Astrocyte (in vitro differentiated cells and primary cell): Measurements from ENCODE around the gene CYTIP. TPM values are rescaled to one million over a fixed set of nuclear protein-coding genes. Genes with fewer than 3 reads are reported as not detected.

ENCODE experiments used
- DNase-seq: peaks from one replicate; pipeline ENCODE4 v3.0.0-alpha.2; 2010; ENCODE audit warnings: low read depth
- FAIRE-seq: peaks from 2 replicates; lab custom pipeline; 2011; peaks lifted over from hg19 to GRCh38; lab: Jason Lieb, UNC
- H2AFZ ChIP-seq: 2 replicates; pipeline ENCODE4 v1.6.0; 2012; ENCODE audit warnings: low read depth, low read length, inconsistent platforms
- H3K27ac ChIP-seq: 2 replicates; pipeline ENCODE4 v1.5.1; 2011; ENCODE audit warnings: low read depth, low read length, inconsistent platforms
- H3K27me3 ChIP-seq: 2 replicates; pipeline ENCODE4 v1.6.0; 2011; ENCODE audit warnings: low read length, inconsistent platforms; ENCODE audit not compliant: insufficient read depth
- H3K36me3 ChIP-seq: 2 replicates; pipeline ENCODE4 v1.5.1; 2011; ENCODE audit warnings: low read length, inconsistent platforms; ENCODE audit not compliant: insufficient read depth
- H3K4me1 ChIP-seq: 2 replicates; pipeline ENCODE4 v1.5.1; 2011; ENCODE audit warnings: low read length, inconsistent platforms; ENCODE audit not compliant: insufficient read depth
- H3K4me2 ChIP-seq: 2 replicates; pipeline ENCODE4 v1.6.0; 2012; ENCODE audit warnings: low read length, inconsistent platforms
- H3K4me3 ChIP-seq: 2 replicates; pipeline ENCODE4 v1.5.1; 2011; ENCODE audit warnings: low read depth, mild to moderate bottlenecking, low read length, inconsistent platforms; ENCODE audit not compliant: insufficient read depth
- H3K79me2 ChIP-seq: 2 replicates; pipeline ENCODE4 v1.6.0; 2012; ENCODE audit warnings: mild to moderate bottlenecking, low read length, inconsistent platforms; ENCODE audit not compliant: insufficient read depth
- H3K9ac ChIP-seq: 2 replicates; pipeline ENCODE4 v1.6.0; 2012; ENCODE audit warnings: mild to moderate bottlenecking, low read length, inconsistent platforms
- H3K9me3 ChIP-seq: 2 replicates; pipeline ENCODE4 v1.5.1; 2012; ENCODE audit warnings: low read depth, mild to moderate bottlenecking, low read length, inconsistent platforms; ENCODE audit not compliant: insufficient read depth
- H4K20me1 ChIP-seq: 2 replicates; pipeline ENCODE4 v1.6.0; 2012; ENCODE audit warnings: low read length, inconsistent platforms; ENCODE audit not compliant: insufficient read depth
- H3K27ac Mint-ChIP-seq: one replicate; pipeline ENCODE4 v1.8.0; 2021; ENCODE audit warnings: mild to moderate bottlenecking, mixed read lengths; ENCODE audit not compliant: unreplicated experiment
- H3K27me3 Mint-ChIP-seq: one replicate; pipeline ENCODE4 v1.8.0; 2021; ENCODE audit warnings: low read depth, mixed read lengths; ENCODE audit not compliant: unreplicated experiment
- H3K36me3 Mint-ChIP-seq: one replicate; pipeline ENCODE4 v1.8.0; 2021; ENCODE audit warnings: low read depth, mixed read lengths; ENCODE audit not compliant: unreplicated experiment
- H3K4me1 Mint-ChIP-seq: one replicate; pipeline ENCODE4 v1.8.0; 2021; ENCODE audit warnings: low read depth, mixed read lengths; ENCODE audit not compliant: unreplicated experiment
- H3K4me3 Mint-ChIP-seq: one replicate; pipeline ENCODE4 v1.8.0; 2021; ENCODE audit warnings: mild to moderate bottlenecking, moderate library complexity, mixed read lengths; ENCODE audit not compliant: unreplicated experiment
- H3K9me3 Mint-ChIP-seq: one replicate; pipeline ENCODE4 v1.8.0; 2021; ENCODE audit warnings: mild to moderate bottlenecking, mixed read lengths; ENCODE audit not compliant: unreplicated experiment
- EZH2 ChIP-seq: IDR thresholded peaks from 2 replicates; pipeline ENCODE4 v1.6.1; 2012; ENCODE audit warnings: mild to moderate bottlenecking, low read length, inconsistent platforms; ENCODE audit not compliant: insufficient read depth
- total RNA-seq: library from RNA; stranded (reverse); gene quantifications from 2 replicates; pipeline ENCODE4 v1.2.1, GENCODE V29; 2021
- TF ChIP-seq, protein P1 (sequence below): IDR thresholded peaks from 2 replicates; pipeline ENCODE4 v1.5.1; 2011; ENCODE audit warnings: low read depth, mild to moderate bottlenecking, inconsistent platforms, low read length, moderate library complexity; ENCODE audit not compliant: insufficient read depth

Gene CYTIP
- total RNA-seq, 1 donor from 2014 or later, result 0.16 TPM

DNA sequence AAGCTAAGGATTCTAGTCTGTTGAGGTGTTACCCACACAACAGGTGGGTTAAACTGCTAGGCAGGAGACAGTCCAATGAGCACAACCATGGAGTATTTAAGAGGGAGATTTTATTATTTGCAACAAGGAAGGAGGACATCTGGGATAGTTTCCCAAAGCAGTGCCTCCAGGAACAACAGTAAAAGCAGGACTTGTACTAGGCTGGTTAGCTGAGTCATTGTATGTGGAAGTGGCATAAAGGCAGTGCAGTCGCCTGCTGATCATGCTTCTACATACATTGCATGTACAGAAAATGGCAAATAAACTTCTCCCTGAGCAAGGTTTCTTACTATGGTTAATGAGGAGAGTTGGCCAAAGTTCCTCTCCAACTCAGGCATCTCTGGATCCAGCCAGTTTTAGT lies 46.1 kb upstream of the CYTIP start:
- Mint-ChIP-seq H3K36me3 (no peaks in the 10 kb centered on the region), H3K4me3 (no peak overlapping the region), H3K9me3 (no peaks in the 10 kb centered on the region), H3K27ac (no peak overlapping the region), H3K4me1 (peaks cover 8% of the 10 kb centered on the region), H3K27me3 (no peaks in the 10 kb centered on the region)
- Histone ChIP-seq H3K9ac (no peak overlapping the region), H2AFZ (no peak overlapping the region), H3K4me2 (no peak overlapping the region), H3K4me3 (no peak overlapping the region), H3K27ac (no peak overlapping the region), H3K4me1 (peaks cover 11% of the 10 kb centered on the region), H3K27me3 (no peaks in the 10 kb centered on the region), H3K79me2 (no peaks in the 10 kb centered on the region), H4K20me1 (no peaks in the 10 kb centered on the region), H3K9me3 (no peaks in the 10 kb centered on the region), H3K36me3 (no peaks in the 10 kb centered on the region)
- no peak for DNase-seq
- no peak for TF ChIP-seq EZH2
- TF ChIP-seq, protein P1, sequence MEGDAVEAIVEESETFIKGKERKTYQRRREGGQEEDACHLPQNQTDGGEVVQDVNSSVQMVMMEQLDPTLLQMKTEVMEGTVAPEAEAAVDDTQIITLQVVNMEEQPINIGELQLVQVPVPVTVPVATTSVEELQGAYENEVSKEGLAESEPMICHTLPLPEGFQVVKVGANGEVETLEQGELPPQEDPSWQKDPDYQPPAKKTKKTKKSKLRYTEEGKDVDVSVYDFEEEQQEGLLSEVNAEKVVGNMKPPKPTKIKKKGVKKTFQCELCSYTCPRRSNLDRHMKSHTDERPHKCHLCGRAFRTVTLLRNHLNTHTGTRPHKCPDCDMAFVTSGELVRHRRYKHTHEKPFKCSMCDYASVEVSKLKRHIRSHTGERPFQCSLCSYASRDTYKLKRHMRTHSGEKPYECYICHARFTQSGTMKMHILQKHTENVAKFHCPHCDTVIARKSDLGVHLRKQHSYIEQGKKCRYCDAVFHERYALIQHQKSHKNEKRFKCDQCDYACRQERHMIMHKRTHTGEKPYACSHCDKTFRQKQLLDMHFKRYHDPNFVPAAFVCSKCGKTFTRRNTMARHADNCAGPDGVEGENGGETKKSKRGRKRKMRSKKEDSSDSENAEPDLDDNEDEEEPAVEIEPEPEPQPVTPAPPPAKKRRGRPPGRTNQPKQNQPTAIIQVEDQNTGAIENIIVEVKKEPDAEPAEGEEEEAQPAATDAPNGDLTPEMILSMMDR, result no peak
- no peak for FAIRE-seq

DNA sequence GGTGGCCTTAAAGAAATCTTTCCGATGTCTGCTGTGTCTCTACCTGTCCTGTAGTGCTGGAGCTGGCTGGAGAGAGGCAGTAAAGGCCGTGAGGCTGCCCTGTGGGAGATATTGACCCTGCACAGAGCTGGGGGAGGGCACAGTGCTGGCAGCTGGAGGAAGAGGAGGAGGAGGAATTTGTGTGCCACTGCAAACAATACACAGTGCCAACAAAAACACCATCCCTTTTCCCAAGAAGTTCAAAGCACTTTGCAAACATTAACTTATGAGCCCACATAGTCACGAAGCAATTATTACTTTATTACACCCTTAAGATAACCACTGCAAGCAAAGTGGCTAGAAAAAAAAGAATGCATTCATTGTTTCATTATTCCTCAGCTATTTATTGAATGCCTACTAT lies 45.0 kb upstream of the CYTIP start:
- no peak for TF ChIP-seq EZH2
- TF ChIP-seq, protein P1, result no peak
- Histone ChIP-seq H3K36me3 (no peaks in the 10 kb centered on the region), H3K4me3 (no peak overlapping the region), H3K4me2 (no peak overlapping the region), H4K20me1 (no peaks in the 10 kb centered on the region), H3K27me3 (no peaks in the 10 kb centered on the region), H3K4me1 (peaks cover 11% of the 10 kb centered on the region), H3K9ac (no peak overlapping the region), H2AFZ (no peak overlapping the region), H3K27ac (no peak overlapping the region), H3K9me3 (no peaks in the 10 kb centered on the region), H3K79me2 (no peaks in the 10 kb centered on the region)
- Mint-ChIP-seq H3K9me3 (no peaks in the 10 kb centered on the region), H3K4me3 (no peak overlapping the region), H3K27me3 (no peaks in the 10 kb centered on the region), H3K27ac (no peak overlapping the region), H3K36me3 (no peaks in the 10 kb centered on the region), H3K4me1 (peaks cover 8% of the 10 kb centered on the region)
- FAIRE-seq, result no peak
- DNase-seq, result no peak

DNA sequence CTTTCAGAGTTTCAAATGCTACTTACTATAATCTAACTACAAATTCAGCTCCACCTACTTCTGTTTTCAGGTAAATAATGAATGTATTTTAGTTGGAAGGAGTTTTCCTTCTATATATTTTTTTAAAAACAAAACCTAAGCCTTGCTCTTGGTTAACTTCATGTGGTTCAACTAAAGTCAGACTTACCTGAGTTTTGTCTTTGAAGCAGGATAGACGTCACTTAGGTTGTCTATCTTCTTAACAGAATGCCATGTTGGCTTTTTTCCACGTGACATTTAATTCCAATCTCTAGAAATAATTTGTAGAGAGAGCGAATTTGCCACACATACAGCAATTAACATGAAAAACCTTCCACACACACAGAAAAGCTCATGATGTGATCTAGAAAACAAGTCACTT lies 43.9 kb upstream of the CYTIP start:
- no peak for TF ChIP-seq EZH2
- TF ChIP-seq, protein P1, result no peak
- no peaks in the 10 kb centered on the region for H3K9me3 ChIP-seq
- H3K4me1 Mint-ChIP-seq, result peaks cover 8% of the 10 kb centered on the region
- H3K27me3 ChIP-seq, result no peaks in the 10 kb centered on the region
- H3K4me1 ChIP-seq, result peaks cover 11% of the 10 kb centered on the region
- no peak overlapping the region for H3K4me3 ChIP-seq
- H3K9ac ChIP-seq, result no peak overlapping the region
- no peaks in the 10 kb centered on the region for H3K36me3 Mint-ChIP-seq
- no peaks in the 10 kb centered on the region for H3K27me3 Mint-ChIP-seq
- no peak overlapping the region for H3K4me2 ChIP-seq
- H2AFZ ChIP-seq, result no peak overlapping the region
- no peaks in the 10 kb centered on the region for H3K9me3 Mint-ChIP-seq
- no peak overlapping the region for H3K27ac Mint-ChIP-seq
- FAIRE-seq (no peak), DNase-seq (no peak)
- no peak overlapping the region for H3K27ac ChIP-seq
- no peaks in the 10 kb centered on the region for H3K79me2 ChIP-seq
- H4K20me1 ChIP-seq, result no peaks in the 10 kb centered on the region
- H3K36me3 ChIP-seq, result no peaks in the 10 kb centered on the region
- no peak overlapping the region for H3K4me3 Mint-ChIP-seq
